ENCODE results near the gene TSPEAR. TPM values are rescaled to one million over a fixed set of nuclear protein-coding genes. Genes with fewer than 3 reads are reported as not detected.

TSPEAR gene
- total RNA-seq, 1 donor, result not detected

- Histone ChIP-seq H3K9me3 (ENCODE audit: low read depth, low read length) (no peaks in the 10 kb centered on the region), H3K27ac (ENCODE audit: low read depth, low read length) (no peak overlapping the region), H3K36me3 (ENCODE audit: insufficient read depth, low read length) (no peaks in the 10 kb centered on the region), H3K27me3 (ENCODE audit: insufficient read depth, low read length) (no peaks in the 10 kb centered on the region), H3K4me1 (ENCODE audit: insufficient read depth, low read length) (no peaks in the 10 kb centered on the region), H3K4me3 (ENCODE audit: insufficient read depth, low read length) (no peak overlapping the region), H2AFZ (ENCODE audit: low read length) (no peak overlapping the region), H4K20me1 (ENCODE audit: insufficient read depth, low read length) (no peaks in the 10 kb centered on the region), H3K79me2 (ENCODE audit: insufficient read depth, low read length) (no peaks in the 10 kb centered on the region), H3K4me2 (ENCODE audit: insufficient read depth, low read length) (no peak overlapping the region)
- TF ChIP-seq CTCF (IDR thresholded peaks at IDR 0.05; ENCODE audit: extremely low read depth, low read depth, low read length), result no peak
- peak; percentile 36 for DNase-seq (ENCODE audit: insufficient read length, low spot score, missing footprints)
Observed at GRCh38 chr21:44533891-44534627, 177.3 kb downstream of the TSPEAR start.

- no peak overlapping the region for H3K4me2 ChIP-seq (ENCODE audit: insufficient read depth, low read length)
- peak; percentile 76 for DNase-seq (ENCODE audit: insufficient read length, low spot score, missing footprints)
- H3K36me3 ChIP-seq (ENCODE audit: insufficient read depth, low read length), result no peaks in the 10 kb centered on the region
- TF ChIP-seq CTCF (IDR thresholded peaks at IDR 0.05; ENCODE audit: extremely low read depth, low read depth, low read length), result no peak
- no peaks in the 10 kb centered on the region for H3K4me1 ChIP-seq (ENCODE audit: insufficient read depth, low read length)
- no peaks in the 10 kb centered on the region for H3K79me2 ChIP-seq (ENCODE audit: insufficient read depth, low read length)
- no peak overlapping the region for H3K27ac ChIP-seq (ENCODE audit: low read depth, low read length)
- H3K9me3 ChIP-seq (ENCODE audit: low read depth, low read length), result no peaks in the 10 kb centered on the region
- H2AFZ ChIP-seq (ENCODE audit: low read length), result no peak overlapping the region
- H3K4me3 ChIP-seq (ENCODE audit: insufficient read depth, low read length), result no peak overlapping the region
- no peaks in the 10 kb centered on the region for H4K20me1 ChIP-seq (ENCODE audit: insufficient read depth, low read length)
- no peaks in the 10 kb centered on the region for H3K27me3 ChIP-seq (ENCODE audit: insufficient read depth, low read length)
Observed at GRCh38 chr21:44533121-44533890, 178.1 kb downstream of the TSPEAR start.

- H2AFZ ChIP-seq (ENCODE audit: low read length), result no peak overlapping the region
- H3K27ac ChIP-seq (ENCODE audit: low read depth, low read length), result no peak overlapping the region
- TF ChIP-seq CTCF (IDR thresholded peaks at IDR 0.05; ENCODE audit: extremely low read depth, low read depth, low read length), result no peak
- peak; percentile 32 for DNase-seq (ENCODE audit: insufficient read length, low spot score, missing footprints)
- H3K4me3 ChIP-seq (ENCODE audit: insufficient read depth, low read length), result no peak overlapping the region
- H3K36me3 ChIP-seq (ENCODE audit: insufficient read depth, low read length), result no peaks in the 10 kb centered on the region
- no peaks in the 10 kb centered on the region for H3K9me3 ChIP-seq (ENCODE audit: low read depth, low read length)
- no peaks in the 10 kb centered on the region for H3K4me1 ChIP-seq (ENCODE audit: insufficient read depth, low read length)
- H3K27me3 ChIP-seq (ENCODE audit: insufficient read depth, low read length), result no peaks in the 10 kb centered on the region
- H3K79me2 ChIP-seq (ENCODE audit: insufficient read depth, low read length), result no peaks in the 10 kb centered on the region
- H4K20me1 ChIP-seq (ENCODE audit: insufficient read depth, low read length), result no peaks in the 10 kb centered on the region
- no peak overlapping the region for H3K4me2 ChIP-seq (ENCODE audit: insufficient read depth, low read length)
Observed at GRCh38 chr21:44532712-44533111, 178.7 kb downstream of the TSPEAR start.

All from osteoblast (primary cell).